Subcutaneous abdominal adipose tissue (tissue), 5 donors: ENCODE measurements around the gene SLC9A7.
"Not testable (repeated sequence)": the region's sequence is repeated elsewhere in the genome, so short reads cannot be mapped to it uniquely, and the experiment has no call there.

Source experiments
- H3K27ac ChIP-seq: one replicate; pipeline ENCODE4 v1.7.0; 2013; ENCODE audit warnings: low read depth, mild to moderate bottlenecking, inconsistent platforms, low read length, moderate library complexity
- H3K27me3 ChIP-seq, 5 donors: one replicate each; pipeline ENCODE4 v1.7.0; 2013; ENCODE audit warnings: low read length in 5 of 5, inconsistent platforms in 1 of 5; ENCODE audit not compliant: control insufficient read depth in 5 of 5, insufficient read depth in 4 of 5
- H3K36me3 ChIP-seq, 5 donors: one replicate each; pipeline ENCODE4 v1.7.0; 2013; ENCODE audit warnings: low read length in 5 of 5; ENCODE audit not compliant: control insufficient read depth in 5 of 5, insufficient read depth in 5 of 5
- H3K4me1 ChIP-seq, 5 donors: one replicate each; pipeline ENCODE4 v1.7.0; 2013; ENCODE audit warnings: low read length in 5 of 5, mild to moderate bottlenecking in 3 of 5, moderate library complexity in 1 of 5; ENCODE audit not compliant: control insufficient read depth in 5 of 5, insufficient read depth in 5 of 5
- H3K4me3 ChIP-seq, 5 donors: one replicate each; pipeline ENCODE4 v1.7.0; 2013; ENCODE audit warnings: low read length in 5 of 5, low read depth in 1 of 5
- H3K9ac ChIP-seq, 5 donors: one replicate each; pipeline ENCODE4 v1.7.0; 2013; ENCODE audit warnings: low read length in 5 of 5, mild to moderate bottlenecking in 4 of 5, moderate library complexity in 3 of 5
- H3K9me3 ChIP-seq, 5 donors: one replicate each; pipeline ENCODE4 v1.7.0; 2013; ENCODE audit warnings: low read length in 5 of 5; ENCODE audit not compliant: control insufficient read depth in 5 of 5
- donor health status: healthy.
- donor health status: healthy.
- donor health status: healthy.
- donor health status: healthy.
- donor health status: healthy.

Gene SLC9A7

DNA sequence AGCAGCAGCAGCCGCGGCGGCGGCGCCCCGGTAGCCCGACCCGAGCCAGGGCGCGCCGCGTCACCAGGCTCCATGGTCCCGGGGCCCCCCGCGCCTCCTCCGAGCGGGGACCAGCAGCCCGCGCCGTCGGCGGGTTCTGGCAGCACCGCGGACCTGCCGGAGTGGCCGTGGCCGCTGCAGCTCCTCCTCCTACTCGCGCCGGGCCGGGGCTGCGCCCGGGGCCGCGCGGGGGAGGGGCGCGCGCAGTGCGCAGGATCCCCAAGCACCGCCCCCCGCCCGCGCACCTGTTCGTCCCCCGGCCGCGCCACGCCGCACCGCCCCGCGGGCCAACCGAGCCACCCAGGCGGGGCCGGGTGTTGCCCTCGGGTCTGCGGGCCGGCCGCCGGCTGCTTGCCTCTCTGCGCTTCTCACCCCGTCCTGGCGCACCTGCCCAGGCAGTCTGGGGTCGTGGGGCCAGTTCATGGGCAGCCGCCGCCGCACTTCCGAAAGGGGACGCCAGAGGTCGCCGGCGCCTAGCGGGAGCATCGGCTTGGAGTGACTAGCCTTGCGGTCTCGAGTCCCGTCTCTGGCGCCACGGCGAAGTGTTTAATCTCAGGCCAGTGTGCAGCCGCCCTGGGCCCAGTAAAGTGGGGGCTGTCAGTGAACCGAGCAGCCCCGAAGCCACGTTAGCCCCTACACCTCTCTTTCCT lies at the start of gene SLC9A7:
Gene SLC9A7 (minus strand): TSS at position 163 of the 689 bp plus-strand sequence. CDS start 89 bp downstream, at position 74.
- Histone ChIP-seq H3K9ac (no peak within 1 kb of the TSS), H3K27ac (no peak within 1 kb of the TSS), H3K4me1 (peaks cover 0 to 10% (median 5%) of the 10 kb centered on the region in 5 donors), H3K36me3 (no peaks in the 10 kb centered on the region), H3K4me3 (peak within 1 kb of the TSS in 4 of 5 donors; percentile 28 to 62 (median 50)), H3K9me3 (peaks cover 0 to 7% (median 3%) of the 10 kb centered on the region in 5 donors), H3K27me3 (peaks cover 0 to 17% (median 8%) of the 10 kb centered on the region in 5 donors)

DNA sequence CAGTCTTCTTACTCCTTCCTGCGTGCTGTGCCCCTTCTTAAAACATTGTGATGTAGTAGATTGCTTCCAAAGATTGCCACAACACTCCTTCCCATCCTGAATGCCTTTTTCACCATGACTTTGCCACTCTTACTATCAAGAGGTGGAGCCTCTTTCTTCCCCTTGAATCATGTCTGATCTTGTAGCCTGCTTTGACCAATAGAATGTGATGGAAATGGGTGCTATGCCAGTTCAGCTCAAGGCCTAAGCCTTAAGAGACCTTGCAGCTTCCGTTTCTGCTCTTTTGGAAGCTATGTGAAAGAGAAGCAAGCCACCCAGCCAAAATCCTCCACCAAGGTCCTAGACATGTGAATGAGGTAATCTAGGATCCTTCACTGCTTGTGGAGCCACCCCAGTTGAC lies 46.4 kb upstream of the SLC9A7 start:
- H3K9ac ChIP-seq: no peak overlapping the region
- H3K27me3 ChIP-seq: peaks cover 0 to 6% (median 3%) of the 10 kb centered on the region in 5 donors
- no peak overlapping the region for H3K4me3 ChIP-seq
- H3K27ac ChIP-seq: no peak overlapping the region
- H3K36me3 ChIP-seq: no peaks in the 10 kb centered on the region
- no peaks in the 10 kb centered on the region for H3K9me3 ChIP-seq
- no peaks in the 10 kb centered on the region for H3K4me1 ChIP-seq

DNA sequence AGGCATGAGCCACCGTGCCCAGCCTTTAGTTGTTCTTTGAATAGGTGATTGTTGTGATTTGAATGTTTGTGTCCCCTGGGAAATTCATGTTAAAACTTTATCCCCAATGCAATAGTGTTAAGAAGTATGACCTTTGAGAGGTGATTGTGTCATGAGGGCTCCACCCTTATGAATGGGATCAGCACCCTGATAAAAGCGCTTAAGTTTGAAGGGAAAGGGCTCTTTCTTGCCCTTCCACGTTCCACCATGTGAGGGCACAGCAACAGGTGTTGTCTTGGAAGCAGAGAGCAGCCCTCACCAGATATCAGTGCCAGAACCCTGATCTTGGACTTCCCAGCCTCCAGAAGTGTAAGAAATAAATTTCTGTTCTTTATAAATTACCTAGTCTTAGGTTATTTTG lies 44.2 kb upstream of the SLC9A7 start:
- H3K4me3 ChIP-seq: no peak overlapping the region
- no peak overlapping the region for H3K9ac ChIP-seq

DNA sequence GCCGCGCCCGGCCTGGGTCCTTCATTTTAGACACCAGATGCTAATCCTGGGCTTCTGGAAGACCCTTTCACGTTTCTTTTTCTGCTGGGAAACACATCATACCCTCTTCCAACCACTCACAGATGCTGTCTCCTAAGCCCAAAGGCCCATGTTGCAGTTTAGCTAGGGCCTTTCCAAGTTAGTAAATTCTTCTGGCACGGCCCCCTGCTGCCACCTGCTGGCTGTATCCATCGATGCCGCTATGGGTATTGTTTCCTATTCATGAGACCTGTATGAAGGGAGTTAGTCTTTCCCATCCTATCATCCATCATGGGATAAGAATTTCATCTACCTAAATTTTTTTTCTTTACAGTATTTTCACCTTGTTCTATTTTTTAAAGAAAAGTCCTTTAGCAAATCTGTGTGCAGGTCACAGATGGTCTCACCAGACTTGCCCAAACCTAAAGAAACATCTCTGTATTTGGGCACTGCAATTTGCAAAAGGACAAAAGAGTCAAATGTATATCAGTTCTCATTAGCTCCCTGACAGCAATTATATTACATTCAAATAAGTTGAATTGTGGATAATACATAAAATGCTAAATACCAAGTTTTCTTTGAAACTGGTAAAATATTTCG lies 37.8 kb upstream of the SLC9A7 start:
- Histone ChIP-seq H3K36me3 (no peaks in the 10 kb centered on the region), H3K9ac (no peak overlapping the region), H3K9me3 (no peaks in the 10 kb centered on the region), H3K27me3 (no peaks in the 10 kb centered on the region), H3K4me3 (no peak overlapping the region), H3K27ac (no peak overlapping the region), H3K4me1 (peaks cover 0 to 8% (median 4%) of the 10 kb centered on the region in 5 donors)

More for the DNA sequence above, 44.2 kb upstream of the SLC9A7 start:
- no peaks in the 10 kb centered on the region for H3K4me1 ChIP-seq
- H3K27ac ChIP-seq: no peak overlapping the region
- H3K36me3 ChIP-seq: no peaks in the 10 kb centered on the region
- peaks cover 0 to 6% (median 2%) of the 10 kb centered on the region in 5 donors for H3K27me3 ChIP-seq
- no peaks in the 10 kb centered on the region for H3K9me3 ChIP-seq

DNA sequence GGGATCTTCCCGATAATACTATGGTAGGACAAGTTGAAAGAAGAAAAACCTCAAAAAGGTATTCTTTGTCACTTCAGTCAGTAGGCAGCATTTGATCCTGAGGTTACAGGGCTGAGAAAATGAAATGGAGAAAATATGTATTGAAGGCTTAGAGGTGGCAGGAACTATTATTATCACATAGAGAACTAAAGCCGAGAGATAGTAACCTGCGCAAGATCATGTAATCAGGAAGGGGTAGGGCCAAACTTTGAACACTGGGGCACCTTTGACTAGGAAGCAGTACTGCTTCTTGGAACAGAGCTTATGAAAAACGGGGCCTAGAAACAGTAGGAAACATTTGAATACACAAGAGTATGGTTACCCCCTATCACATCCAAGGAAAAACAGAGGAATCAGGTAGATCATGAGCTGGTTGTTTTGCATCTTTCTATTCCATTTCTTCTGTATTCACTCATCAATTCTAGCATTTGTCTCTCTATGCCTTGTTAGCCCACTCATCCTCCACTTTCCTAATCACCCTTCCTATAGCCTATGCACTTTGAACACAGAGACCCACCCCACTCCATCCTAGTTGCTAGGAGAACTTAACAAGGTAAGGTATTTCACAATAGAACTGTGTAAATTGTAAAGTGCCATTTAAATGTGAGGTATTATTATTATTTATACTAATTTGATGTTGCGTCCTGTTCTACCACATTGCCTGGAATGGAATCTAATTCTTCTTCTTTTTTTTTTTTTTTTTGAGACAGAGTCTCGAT lies 34.6 kb upstream of the SLC9A7 start:
- Histone ChIP-seq H3K9me3 (no peaks in the 10 kb centered on the region), H3K27me3 (peaks cover 0 to 4% (median 0%) of the 10 kb centered on the region in 5 donors), H3K4me3 (no peak overlapping the region), H3K36me3 (no peaks in the 10 kb centered on the region), H3K4me1 (peaks cover 0 to 8% (median 4%) of the 10 kb centered on the region in 5 donors), H3K27ac (no peak overlapping the region), H3K9ac (no peak overlapping the region)

DNA sequence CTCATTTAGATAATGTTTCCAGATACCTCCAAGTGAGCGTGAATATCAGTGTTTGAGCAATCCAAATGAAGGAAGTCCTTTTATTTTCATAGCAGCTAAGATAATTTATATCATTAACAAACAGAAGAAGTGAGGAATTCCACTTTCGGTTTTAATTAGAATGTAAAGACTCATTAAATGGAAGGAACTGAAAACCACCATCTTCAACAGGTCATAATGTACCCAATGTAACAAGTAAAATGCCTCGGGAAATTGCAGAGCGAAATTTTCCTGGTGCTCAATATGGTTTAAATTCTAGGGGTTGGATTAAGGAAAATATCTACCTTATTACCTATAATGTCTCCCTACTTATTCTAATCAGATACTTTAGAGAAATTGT lies 33.9 kb upstream of the SLC9A7 start:
- Histone ChIP-seq H3K27ac (no peak overlapping the region), H3K9ac (no peak overlapping the region), H3K4me1 (peaks cover 0 to 8% (median 4%) of the 10 kb centered on the region in 5 donors), H3K36me3 (no peaks in the 10 kb centered on the region), H3K27me3 (peaks cover 0 to 4% (median 0%) of the 10 kb centered on the region in 5 donors), H3K9me3 (peaks cover 0 to under 1% (median 0%) of the 10 kb centered on the region in 5 donors), H3K4me3 (no peak overlapping the region)

DNA sequence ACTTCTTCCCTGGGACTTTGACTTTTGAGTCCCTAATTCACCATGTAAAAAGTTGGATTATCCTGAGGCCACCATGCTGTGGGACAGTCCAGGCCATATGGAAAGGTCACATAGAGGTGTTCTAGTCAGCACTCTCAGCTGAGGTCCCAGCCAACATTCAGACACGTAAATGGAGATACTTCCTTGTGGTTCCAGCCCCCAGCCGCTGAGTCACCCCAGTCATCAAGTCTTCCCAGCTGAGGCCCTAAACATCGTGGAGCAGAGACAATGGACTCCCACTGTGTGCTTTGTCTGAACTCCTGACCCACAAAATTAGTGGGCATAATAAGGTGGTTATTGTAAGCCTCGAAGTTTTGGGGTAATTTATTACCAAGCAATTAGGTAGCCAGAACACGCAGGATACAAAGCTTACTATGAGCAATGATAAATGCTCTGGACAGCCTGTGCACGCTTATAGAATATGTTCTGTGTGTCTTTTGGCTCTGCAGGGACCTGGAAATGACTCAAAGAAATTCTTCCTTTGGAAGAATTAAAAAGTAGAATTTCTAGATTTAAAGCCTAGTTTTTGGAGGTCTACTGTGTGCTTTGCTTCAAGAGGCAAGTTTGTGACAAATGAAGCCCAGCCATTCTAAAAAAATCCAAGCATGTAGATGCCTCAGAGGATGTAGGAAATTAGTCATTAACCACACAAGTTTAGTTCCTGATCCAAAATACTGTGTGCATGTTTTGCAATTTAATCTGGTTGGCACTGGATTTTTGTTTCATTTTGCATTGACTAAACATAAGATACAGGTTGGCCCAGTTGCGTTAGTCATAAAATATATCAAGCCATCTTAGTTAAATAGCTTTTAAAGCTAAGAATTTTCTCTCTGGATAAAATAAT lies 33.2 kb upstream of the SLC9A7 start:
- Histone ChIP-seq H3K36me3 (no peaks in the 10 kb centered on the region), H3K9me3 (peaks cover 0 to 3% (median 0%) of the 10 kb centered on the region in 5 donors), H3K4me3 (no peak overlapping the region), H3K27me3 (peaks cover 0 to 4% (median 0%) of the 10 kb centered on the region in 5 donors), H3K27ac (no peak overlapping the region), H3K9ac (no peak overlapping the region), H3K4me1 (peaks cover 0 to 8% (median 4%) of the 10 kb centered on the region in 5 donors)

DNA sequence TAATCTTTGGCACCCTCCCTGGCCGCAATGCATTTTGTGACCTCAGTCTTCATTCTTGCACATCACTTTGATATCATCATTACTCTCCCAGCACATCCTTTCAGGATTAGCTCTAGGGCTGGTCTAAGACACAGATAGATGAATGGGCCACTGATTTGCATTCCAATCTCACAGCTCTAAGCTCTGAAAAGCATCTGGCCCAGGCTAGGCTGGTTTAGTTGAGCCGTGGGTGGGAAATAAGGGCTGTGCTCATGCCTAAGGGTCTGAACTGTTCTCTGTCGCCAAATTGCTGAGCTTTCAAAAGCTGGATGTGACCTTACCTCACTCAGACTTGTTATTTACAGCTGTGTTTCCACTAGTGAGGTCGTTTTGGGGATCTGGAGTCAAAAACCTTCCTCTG lies 30.0 kb upstream of the SLC9A7 start:
- peaks cover 0 to 4% (median 0%) of the 10 kb centered on the region in 5 donors for H3K27me3 ChIP-seq
- H3K9ac ChIP-seq: no peak overlapping the region
- no peak overlapping the region for H3K4me3 ChIP-seq
- no peaks in the 10 kb centered on the region for H3K36me3 ChIP-seq
- peaks cover 0 to 8% (median 4%) of the 10 kb centered on the region in 5 donors for H3K4me1 ChIP-seq
- H3K27ac ChIP-seq: no peak overlapping the region
- peaks cover 0 to 3% (median 0%) of the 10 kb centered on the region in 5 donors for H3K9me3 ChIP-seq

DNA sequence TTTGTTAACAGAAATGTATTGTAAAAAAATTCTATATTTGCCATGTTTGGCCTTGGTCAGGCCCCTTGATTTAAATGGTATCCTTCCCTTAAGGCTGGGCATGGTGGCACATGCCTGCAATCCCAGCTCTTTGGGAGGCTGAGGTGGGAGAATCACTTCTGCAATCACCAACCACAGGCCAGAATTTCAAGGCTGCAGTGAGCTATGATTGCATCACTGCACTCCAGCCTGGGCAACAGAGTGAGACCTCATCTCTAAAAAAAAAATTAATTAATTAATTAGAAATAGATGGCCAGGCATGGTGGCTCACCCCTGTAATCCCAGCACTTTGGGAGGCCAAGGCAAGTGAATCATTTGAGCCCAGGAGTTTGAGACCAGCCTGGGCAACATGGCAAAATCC lies 25.5 kb upstream of the SLC9A7 start:
- H3K9ac ChIP-seq, H3K4me1 ChIP-seq, H3K27me3 ChIP-seq, H3K4me3 ChIP-seq, H3K36me3 ChIP-seq, H3K27ac ChIP-seq, H3K9me3 ChIP-seq: not testable (repeated sequence)
